Spinal cord (tissue), 10 donors: ENCODE measurements around the gene NUP133. TPM values are rescaled to one million over a fixed set of nuclear protein-coding genes. Genes with fewer than 3 reads are reported as not detected.
"Not testable (repeated sequence)": the region's sequence is repeated elsewhere in the genome, so short reads cannot be mapped to it uniquely, and the experiment has no call there.

ENCODE experiments used
- DNase-seq, 6 donors: peaks; one replicate each; pipeline versions ENCODE4 v3.0.0 to v3.0.0-alpha.2; 2013 to 2015; ENCODE audit warnings: low spot score in 6 of 6, low read depth in 4 of 6
- H3K27ac ChIP-seq: one replicate; pipeline ENCODE4 v1.5.1; 2013; ENCODE audit warnings: low read depth, low read length, control low read depth
- H3K27me3 ChIP-seq: one replicate; pipeline ENCODE4 v1.6.1; 2013; ENCODE audit warnings: low read length; ENCODE audit not compliant: control insufficient read depth, insufficient read depth
- H3K36me3 ChIP-seq: one replicate; pipeline ENCODE4 v1.6.1; 2013; ENCODE audit warnings: low read length; ENCODE audit not compliant: control insufficient read depth, insufficient read depth
- H3K4me1 ChIP-seq: one replicate; pipeline ENCODE4 v1.6.1; 2013; ENCODE audit warnings: low read length; ENCODE audit not compliant: control insufficient read depth, insufficient read depth
- H3K4me3 ChIP-seq: one replicate; pipeline ENCODE4 v1.5.1; 2013; ENCODE audit warnings: low read depth, low read length, control low read depth
- H3K9me3 ChIP-seq: one replicate; pipeline ENCODE4 v1.6.1; 2013; ENCODE audit warnings: low read length; ENCODE audit not compliant: control insufficient read depth, insufficient read depth
- WGBS: methylation state at CpG from one replicate; pipeline ENCODE4 v1.1.5; 2013; ENCODE audit warnings: missing lambda C conversion rate; ENCODE audit not compliant: insufficient coverage; 5-methylcytosine and 5-hydroxymethylcytosine counted together
- polyA plus RNA-seq, 2 donors: library from polyadenylated mRNA; unstranded; fragments of 120-200 nt; gene quantifications; one replicate each; pipeline ENCODE4 v1.2.1, GENCODE V29; 2013; ENCODE audit not compliant: insufficient read length in 2 of 2
- total RNA-seq, 2 donors: library from RNA; depleted of rRNA in 1 of 2; stranded (reverse); fragments of 120-200 nt in 1 of 2; fragments of >200 nt in 1 of 2; gene quantifications; one replicate each; pipeline versions ENCODE4 v1.2.3 to v1.2.4, GENCODE V29; 2013 to 2014
- donor health status: healthy.

NUP133 gene
- total and polyA plus RNA-seq, 4 donors = 38.8 to 57.5 (median 43.8) TPM

GRCh38 chr1:229480495-229480894, 27.6 kb downstream of the NUP133 start:
- no peak for DNase-seq
- H3K4me1 ChIP-seq = no peaks in the 10 kb centered on the region
- no peaks in the 10 kb centered on the region for H3K9me3 ChIP-seq
- no peak overlapping the region for H3K27ac ChIP-seq
- peaks cover 38% of the 10 kb centered on the region for H3K36me3 ChIP-seq
- no peak overlapping the region for H3K4me3 ChIP-seq
- WGBS = no CpG with 5 or more reads among the region's 7 CpGs
- H3K27me3 ChIP-seq = no peaks in the 10 kb centered on the region

GRCh38 chr1:229479660-229480399, 28.3 kb downstream of the NUP133 start:
- H3K4me1 ChIP-seq = no peaks in the 10 kb centered on the region

GRCh38 chr1:229478852-229479251, 29.3 kb downstream of the NUP133 start:
- Histone ChIP-seq H3K27ac (no peak overlapping the region), H3K4me3 (no peak overlapping the region)

More at GRCh38 chr1:229479660-229480399, 28.3 kb downstream of the NUP133 start:
- Histone ChIP-seq H3K27me3 (no peaks in the 10 kb centered on the region), H3K27ac (no peak overlapping the region), H3K9me3 (no peaks in the 10 kb centered on the region), H3K4me3 (no peak overlapping the region), H3K36me3 (peaks cover 41% of the 10 kb centered on the region)
- WGBS = 87% methylated on average over 5 of the region's 10 CpGs
- DNase-seq = no peak

GRCh38 chr1:229475859-229476258, 32.3 kb downstream of the NUP133 start:
- not testable (repeated sequence) for H3K27me3 ChIP-seq, H3K27ac ChIP-seq, H3K4me3 ChIP-seq, H3K4me1 ChIP-seq, H3K9me3 ChIP-seq, DNase-seq
- WGBS = 82% methylated on average over 2 of the region's 13 CpGs
- H3K36me3 ChIP-seq = peaks cover 46% of the 10 kb centered on the region

More at GRCh38 chr1:229478852-229479251, 29.3 kb downstream of the NUP133 start:
- no peaks in the 10 kb centered on the region for H3K9me3 ChIP-seq
- WGBS = 100% methylated on average over 1 of the region's 1 CpG
- no peaks in the 10 kb centered on the region for H3K27me3 ChIP-seq
- H3K4me1 ChIP-seq = no peaks in the 10 kb centered on the region
- DNase-seq = no peak
- peaks cover 46% of the 10 kb centered on the region for H3K36me3 ChIP-seq

- H3K36me3 ChIP-seq = peaks cover 52% of the 10 kb centered on the region
- no peak overlapping the region for H3K4me3 ChIP-seq
- no peak for DNase-seq
- no peaks in the 10 kb centered on the region for H3K4me1 ChIP-seq
- no peaks in the 10 kb centered on the region for H3K9me3 ChIP-seq
- WGBS = 100% methylated on average over 1 of the region's 2 CpGs
- no peak overlapping the region for H3K27ac ChIP-seq
- no peaks in the 10 kb centered on the region for H3K27me3 ChIP-seq
Measured at GRCh38 chr1:229474509-229474908, 33.6 kb downstream of the NUP133 start.

GRCh38 chr1:229471175-229471574, 37.0 kb downstream of the NUP133 start:
- H3K9me3 ChIP-seq = no peaks in the 10 kb centered on the region
- no peaks in the 10 kb centered on the region for H3K27me3 ChIP-seq
- H3K36me3 ChIP-seq = peaks cover 49% of the 10 kb centered on the region
- no peak for DNase-seq
- no peak overlapping the region for H3K4me3 ChIP-seq
- no peaks in the 10 kb centered on the region for H3K4me1 ChIP-seq
- WGBS = 100% methylated on average over 2 of the region's 3 CpGs
- no peak overlapping the region for H3K27ac ChIP-seq

GRCh38 chr1:229470406-229471043, 37.6 kb downstream of the NUP133 start:
- WGBS = 93% methylated on average over 5 of the region's 8 CpGs
- Histone ChIP-seq H3K9me3 (no peaks in the 10 kb centered on the region), H3K27me3 (no peaks in the 10 kb centered on the region), H3K27ac (no peak overlapping the region), H3K4me3 (no peak overlapping the region), H3K36me3 (peaks cover 47% of the 10 kb centered on the region), H3K4me1 (no peaks in the 10 kb centered on the region)
- DNase-seq = no peak

- Histone ChIP-seq H3K27ac (no peak overlapping the region), H3K4me1 (no peaks in the 10 kb centered on the region), H3K9me3 (no peaks in the 10 kb centered on the region), H3K27me3 (no peaks in the 10 kb centered on the region), H3K4me3 (no peak overlapping the region), H3K36me3 (peaks cover 45% of the 10 kb centered on the region)
- DNase-seq = no peak
- no CpG with 5 or more reads among the region's 1 CpG for WGBS
Measured at GRCh38 chr1:229466887-229467286, 41.3 kb downstream of the NUP133 start.

- WGBS = 89% methylated on average over 4 of the region's 8 CpGs
Measured at GRCh38 chr1:229464672-229465071, 43.5 kb downstream of the NUP133 start.

More at GRCh38 chr1:229464672-229465071, 43.5 kb downstream of the NUP133 start:
- Histone ChIP-seq H3K9me3 (no peaks in the 10 kb centered on the region), H3K27ac (no peak overlapping the region), H3K4me1 (no peaks in the 10 kb centered on the region), H3K27me3 (no peaks in the 10 kb centered on the region), H3K36me3 (peaks cover 46% of the 10 kb centered on the region), H3K4me3 (no peak overlapping the region)
- DNase-seq = no peak
